Neural cell (in vitro differentiated cells): Measurements from ENCODE around the gene SP140L. TPM values are rescaled to one million over a fixed set of nuclear protein-coding genes. Genes with fewer than 3 reads are reported as not detected.

Source experiments
- H2AFZ ChIP-seq: fragments of 200-600, 300-800 bp; sonication (generic), shearing (Covaris generic); 2 replicates; pipeline ENCODE4 v1.6.0; 2014; ENCODE audit warnings: low read depth, mild to moderate bottlenecking, antibody characterized with exemption, low read length, moderate library complexity
- H3F3A ChIP-seq: fragments of 200-600 bp; shearing (Covaris generic); 2 replicates; pipeline ENCODE4 v1.6.1; 2016; ENCODE audit warnings: mild to moderate bottlenecking, moderate library complexity, mixed read lengths, antibody characterized with exemption, low read length; ENCODE audit not compliant: insufficient read depth, poor library complexity, severe bottlenecking
- H3K27ac ChIP-seq: fragments of 200-600, 300-800 bp; sonication (generic), shearing (Covaris generic); 2 replicates; pipeline ENCODE4 v1.5.1; 2014; ENCODE audit warnings: mild to moderate bottlenecking, low read length, moderate library complexity
- H3K27me3 ChIP-seq: fragments of 300-800, 200-600 bp; sonication (generic), shearing (Covaris generic); 2 replicates; pipeline ENCODE4 v1.6.0; 2014; ENCODE audit warnings: mild to moderate bottlenecking, low read depth, low read length, moderate library complexity; ENCODE audit not compliant: insufficient read depth
- H3K36me3 ChIP-seq: fragments of 300-800, 200-600 bp; sonication (generic), shearing (Covaris generic); 2 replicates; pipeline ENCODE4 v1.5.1; 2014; ENCODE audit warnings: mild to moderate bottlenecking, antibody characterized with exemption, low read length, moderate library complexity; ENCODE audit not compliant: insufficient read depth
- H3K4me2 ChIP-seq: fragments of 300-800, 200-600 bp; sonication (generic), shearing (Covaris generic); 2 replicates; pipeline ENCODE4 v1.6.0; 2014; ENCODE audit warnings: mild to moderate bottlenecking, low read length
- H3K4me3 ChIP-seq: fragments of 300-800, 200-600 bp; sonication (generic), shearing (Covaris generic); 2 replicates; pipeline ENCODE4 v1.5.1; 2014; ENCODE audit warnings: mild to moderate bottlenecking, low read length, moderate library complexity
- H3K79me2 ChIP-seq: fragments of 200-600 bp; shearing (Covaris generic); replicated peaks from 2 replicates; pipeline ENCODE4 v1.6.0; 2014; ENCODE audit warnings: mild to moderate bottlenecking, low read length, moderate library complexity; ENCODE audit not compliant: insufficient read depth
- H3K9ac ChIP-seq: fragments of 300-800, 200-600 bp; sonication (generic), shearing (Covaris generic); 2 replicates; pipeline ENCODE4 v1.6.1; 2016; ENCODE audit warnings: mild to moderate bottlenecking, low read length, mixed read lengths
- H3K9me2 ChIP-seq: fragments of 200-600 bp; shearing (Covaris generic); 2 replicates; pipeline ENCODE4 v1.6.1; 2016; ENCODE audit warnings: mild to moderate bottlenecking, low read length, mixed read lengths; ENCODE audit not compliant: insufficient read depth
- H3K9me3 ChIP-seq: fragments of 200-600, 300-800 bp; sonication (generic), shearing (Covaris generic); 2 replicates; pipeline ENCODE4 v1.6.1; 2016; ENCODE audit warnings: mild to moderate bottlenecking, mixed run types, low read length, moderate library complexity, mixed read lengths
- H4K20me1 ChIP-seq: fragments of 200-600 bp; shearing (Covaris generic); 2 replicates; pipeline ENCODE4 v1.6.1; 2016; ENCODE audit warnings: mild to moderate bottlenecking, mixed run types; ENCODE audit not compliant: insufficient read depth
- CTCF ChIP-seq: fragments of 450-650 bp; IDR thresholded peaks from 2 replicates; pipeline ENCODE4 v1.5.1; 2014; ENCODE audit warnings: antibody characterized with exemption, mild to moderate bottlenecking, moderate library complexity; ENCODE audit not compliant: poor library complexity, severe bottlenecking
- EP300 ChIP-seq: fragments of 450-650 bp; conservative IDR thresholded peaks from 2 replicates; pipeline ENCODE4 v1.6.1; 2014; ENCODE audit warnings: antibody characterized with exemption, mild to moderate bottlenecking, moderate library complexity; ENCODE audit not compliant: poor library complexity, severe bottlenecking
- EZH2 ChIP-seq: fragments of 200-600, 300-800 bp; shearing (Covaris generic), sonication (generic); IDR thresholded peaks from 2 replicates; pipeline ENCODE4 v1.6.1; 2014; ENCODE audit warnings: antibody characterized with exemption, low read length, borderline replicate concordance, mild to moderate bottlenecking; ENCODE audit not compliant: insufficient read depth, poor library complexity, severe bottlenecking
- MXI1 ChIP-seq: fragments of 450-650 bp; conservative IDR thresholded peaks from 2 replicates; pipeline ENCODE4 v1.6.1; 2014; ENCODE audit warnings: antibody characterized with exemption, mild to moderate bottlenecking; ENCODE audit not compliant: poor library complexity, severe bottlenecking
- POLR2AphosphoS5 ChIP-seq: IDR thresholded peaks from 2 replicates; pipeline ENCODE4 v1.6.1; 2012
- RAD21 ChIP-seq: fragments of 450-650 bp; conservative IDR thresholded peaks from 2 replicates; pipeline ENCODE4 v1.6.1; 2014; ENCODE audit warnings: antibody characterized with exemption, mild to moderate bottlenecking, moderate library complexity
- REST ChIP-seq: IDR thresholded peaks from 2 replicates; pipeline ENCODE4 v1.6.1; 2012; ENCODE audit warnings: borderline replicate concordance
- SMC3 ChIP-seq: fragments of 450-650 bp; conservative IDR thresholded peaks from 2 replicates; pipeline ENCODE4 v1.6.1; 2014; ENCODE audit warnings: antibody characterized with exemption, mild to moderate bottlenecking, moderate library complexity; ENCODE audit not compliant: poor library complexity
- TAF1 ChIP-seq: IDR thresholded peaks from 2 replicates; pipeline ENCODE4 v1.6.1; 2012; ENCODE audit warnings: low read depth
- polyA plus RNA-seq: library from polyadenylated mRNA; depleted of rRNA; stranded (reverse); fragments of >200 nt; gene quantifications from 2 replicates; pipeline ENCODE4 v1.2.3, GENCODE V29; 2014

The SP140L gene
- polyA plus RNA-seq, 1 donor from 2014 or later, result not detected

GRCh38 chr2:230444832-230445231 lies 117.8 kb downstream of the SP140L start:
- no peak overlapping the region for H2AFZ ChIP-seq
- H3K4me2 ChIP-seq, result no peak overlapping the region
- TF ChIP-seq EP300, result no peak
- TF ChIP-seq CTCF, result no peak
- TF ChIP-seq MXI1, result no peak
- no peak for TF ChIP-seq REST
- no peak for TF ChIP-seq TAF1
- no peak for TF ChIP-seq RAD21
- no peak for TF ChIP-seq SMC3
- TF ChIP-seq EZH2, result no peak
- TF ChIP-seq POLR2AphosphoS5, result no peak
- H3F3A ChIP-seq, result no peaks in the 10 kb centered on the region
- no peaks in the 10 kb centered on the region for H3K79me2 ChIP-seq
- H3K27ac ChIP-seq, result no peak overlapping the region
- no peaks in the 10 kb centered on the region for H3K9me3 ChIP-seq
- H3K9ac ChIP-seq, result no peak overlapping the region
- no peaks in the 10 kb centered on the region for H3K36me3 ChIP-seq
- no peaks in the 10 kb centered on the region for H3K9me2 ChIP-seq
- no peak overlapping the region for H3K4me3 ChIP-seq
- no peaks in the 10 kb centered on the region for H3K27me3 ChIP-seq
- H4K20me1 ChIP-seq, result no peaks in the 10 kb centered on the region

- Histone ChIP-seq H3K79me2 (no peaks in the 10 kb centered on the region), H2AFZ (no peak overlapping the region), H4K20me1 (no peaks in the 10 kb centered on the region), H3K4me2 (no peak overlapping the region), H3F3A (no peaks in the 10 kb centered on the region), H3K9ac (no peak overlapping the region), H3K9me3 (no peaks in the 10 kb centered on the region), H3K27ac (no peak overlapping the region), H3K27me3 (no peaks in the 10 kb centered on the region), H3K4me3 (no peak overlapping the region), H3K9me2 (no peaks in the 10 kb centered on the region), H3K36me3 (no peaks in the 10 kb centered on the region)
- no peak for TF ChIP-seq SMC3
- TF ChIP-seq MXI1, result no peak
- no peak for TF ChIP-seq RAD21
- no peak for TF ChIP-seq EP300
- no peak for TF ChIP-seq CTCF
- TF ChIP-seq POLR2AphosphoS5, result no peak
- no peak for TF ChIP-seq REST
- TF ChIP-seq EZH2, result no peak
- no peak for TF ChIP-seq TAF1
These were observed 120.0 kb downstream of the SP140L start for GRCh38 chr2:230447036-230447435.
